HG02759 (cell line): ENCODE results near the gene DPF1.
"Not testable (repeated sequence)": the region's sequence is repeated elsewhere in the genome, so short reads cannot be mapped to it uniquely, and the experiment has no call there.

ENCODE experiments used
- ATAC-seq: cut with Tn5 transposase; IDR thresholded peaks from one replicate; pipeline ENCODE4 v1.9.1; 2021; ENCODE audit warnings: mild to moderate bottlenecking, moderate library complexity; ENCODE audit not compliant: unreplicated experiment

DPF1 gene

DNA sequence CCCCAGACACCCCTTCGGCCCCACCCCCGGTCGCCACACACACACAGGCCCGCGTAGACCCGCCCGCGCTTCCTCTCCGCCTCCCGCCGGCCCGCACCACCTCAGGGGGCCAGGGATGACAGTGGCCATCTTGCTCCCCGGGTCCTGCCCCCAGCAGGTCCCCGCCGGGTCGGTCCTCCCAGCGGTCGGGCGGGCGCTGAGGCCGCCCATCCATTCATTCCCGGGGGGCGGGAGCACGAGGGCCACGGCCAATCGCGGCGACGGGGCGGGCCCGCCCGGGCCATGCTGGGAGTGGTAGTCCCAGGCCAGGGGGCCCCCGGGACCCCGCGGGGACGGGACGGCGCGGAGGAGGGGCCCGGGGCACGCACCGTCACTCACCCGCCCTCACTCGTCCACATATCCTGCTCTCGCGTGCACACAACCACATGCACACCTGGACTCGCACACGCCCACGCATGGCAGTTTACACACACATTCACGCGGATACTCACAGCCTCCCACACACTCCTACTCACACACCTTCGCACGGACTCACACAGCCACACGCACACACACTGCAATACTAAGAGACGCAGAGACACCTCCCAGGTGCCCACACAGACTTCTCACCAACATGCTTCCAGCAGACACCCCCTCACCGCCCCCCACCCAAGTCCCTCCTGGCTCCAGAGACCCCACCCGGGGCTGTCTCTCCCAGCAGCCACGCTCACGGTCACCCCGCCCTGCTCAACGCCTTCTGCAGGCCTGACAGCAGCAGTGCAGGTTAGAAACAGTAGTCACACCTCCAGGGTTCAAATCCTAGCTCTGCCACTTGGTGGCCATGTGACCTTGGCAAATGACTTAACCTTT, at the start of gene DPF1:
DPF1 (minus strand) TSS at position 209 of the 849 bp plus-strand sequence; CDS start at position 129, 80 bp downstream.
- ATAC-seq: peak; percentile 87

- no peak for ATAC-seq
Observed at GRCh38 chr19:38273499-38273898, 49.5 kb upstream of the DPF1 start.

DNA sequence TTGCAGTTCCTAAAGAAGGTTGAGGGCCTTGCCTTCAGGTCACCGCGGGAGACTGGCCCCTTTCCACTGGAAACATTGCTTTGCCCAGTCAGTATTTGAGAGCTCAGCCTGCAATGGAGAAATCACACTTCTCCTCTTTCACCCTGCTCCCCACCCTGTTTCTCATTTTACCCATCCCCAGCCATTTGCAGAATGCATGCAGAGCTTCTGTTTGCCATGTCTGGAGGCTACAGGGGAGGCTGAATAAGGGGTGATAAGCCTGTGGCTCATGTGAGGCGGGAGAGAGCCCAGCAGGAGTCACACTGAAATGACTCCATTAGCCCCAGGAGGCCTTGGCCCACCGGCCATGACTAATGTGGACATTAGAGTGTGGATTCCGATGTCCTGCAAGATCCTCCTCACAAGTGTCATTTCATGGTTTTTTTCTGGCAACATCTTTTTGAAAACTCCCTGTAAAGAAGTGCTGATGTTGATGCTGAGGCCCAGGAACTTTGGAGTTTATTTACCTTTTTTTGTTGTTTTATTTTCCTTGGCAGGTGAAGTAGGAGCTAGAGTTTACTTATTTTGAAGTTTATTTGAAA, 46.7 kb upstream of the DPF1 start:
- no peak for ATAC-seq

- ATAC-seq: no peak
Observed at GRCh38 chr19:38268539-38268938, 44.5 kb upstream of the DPF1 start.

- no peak for ATAC-seq
Observed at GRCh38 chr19:38267761-38268483, 43.9 kb upstream of the DPF1 start.

GRCh38 chr19:38266981-38267597, 43.1 kb upstream of the DPF1 start:
- ATAC-seq: no peak

DNA sequence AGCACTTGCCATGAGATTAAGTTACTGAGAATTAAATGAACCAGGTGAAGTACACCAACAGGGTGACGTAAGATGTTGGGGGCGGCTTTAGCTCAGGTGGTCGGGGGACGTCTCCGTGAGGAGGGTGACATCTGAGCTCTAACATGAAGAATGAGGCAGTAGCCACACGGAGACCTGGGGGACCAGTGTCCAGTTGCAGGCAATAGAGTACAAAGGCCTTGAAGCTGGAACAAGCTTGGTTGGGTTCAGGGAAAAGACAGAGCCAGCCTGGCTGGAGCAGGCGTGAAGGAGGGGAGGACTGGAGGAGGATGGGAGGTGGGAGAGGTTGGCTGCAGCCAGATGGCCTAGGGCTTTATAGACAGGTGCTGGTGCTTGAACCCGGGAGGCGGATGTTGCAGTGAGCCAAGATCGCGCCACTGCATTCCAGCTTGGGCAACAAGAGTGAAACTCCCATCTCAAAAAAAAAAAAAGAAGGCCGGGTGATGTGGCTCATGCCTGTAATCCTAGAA, 42.0 kb upstream of the DPF1 start:
- no peak for ATAC-seq

- no peak for ATAC-seq
Observed at GRCh38 chr19:38265213-38265861, 41.3 kb upstream of the DPF1 start.

DNA sequence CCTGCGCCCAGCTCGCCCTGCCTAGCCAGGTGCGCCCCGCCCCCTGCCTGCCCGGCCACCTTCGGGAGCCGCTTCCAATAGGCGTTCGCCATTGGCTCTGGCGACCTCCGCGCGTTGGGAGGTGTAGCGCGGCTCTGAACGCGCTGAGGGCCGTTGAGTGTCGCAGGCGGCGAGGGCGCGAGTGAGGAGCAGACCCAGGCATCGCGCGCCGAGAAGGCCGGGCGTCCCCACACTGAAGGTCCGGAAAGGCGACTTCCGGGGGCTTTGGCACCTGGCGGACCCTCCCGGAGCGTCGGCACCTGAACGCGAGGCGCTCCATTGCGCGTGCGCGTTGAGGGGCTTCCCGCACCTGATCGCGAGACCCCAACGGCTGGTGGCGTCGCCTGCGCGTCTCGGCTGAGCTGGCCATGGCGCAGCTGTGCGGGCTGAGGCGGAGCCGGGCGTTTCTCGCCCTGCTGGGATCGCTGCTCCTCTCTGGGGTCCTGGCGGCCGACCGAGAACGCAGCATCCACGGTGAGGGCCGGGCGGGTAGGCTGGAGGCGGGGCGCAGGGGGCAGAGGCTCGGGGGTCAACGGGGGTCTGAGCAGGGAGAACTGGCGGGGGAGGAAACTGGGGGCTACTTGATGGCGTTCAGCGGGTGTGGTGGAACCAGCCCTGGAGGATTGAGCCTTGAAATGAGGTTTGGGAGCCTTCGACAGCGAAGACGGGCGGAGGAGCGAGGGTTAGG, 40.6 kb upstream of the DPF1 start, which contains the start of gene SPINT2:
SPINT2 (plus strand) TSS at position 88 of the 727 bp plus-strand sequence; CDS start at position 408, 320 bp downstream.
- ATAC-seq: peak; percentile 43

- ATAC-seq: peak; percentile 74
Observed at GRCh38 chr19:38263689-38264485, 39.9 kb upstream of the DPF1 start.

GRCh38 chr19:38262585-38263268, 38.7 kb upstream of the DPF1 start:
- no peak for ATAC-seq

DNA sequence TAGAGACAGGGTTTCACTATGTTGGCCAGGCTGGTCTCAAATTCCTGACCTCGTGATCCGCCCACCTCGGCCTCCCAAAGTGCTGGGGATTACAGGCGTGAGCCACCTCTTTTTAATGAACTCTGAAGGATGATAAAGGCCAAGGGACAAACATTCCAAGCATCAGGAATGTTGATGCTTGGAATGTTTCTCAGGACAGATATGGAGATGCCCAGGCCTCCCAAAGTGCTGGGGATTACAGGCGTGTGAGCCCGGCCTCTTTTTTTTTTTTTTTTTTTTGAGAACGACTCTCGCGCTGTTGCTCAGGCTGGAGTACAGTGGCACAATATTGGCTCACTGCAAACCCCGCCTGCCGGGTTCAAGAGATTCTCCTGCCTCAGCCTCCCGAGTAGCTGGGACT, 37.9 kb upstream of the DPF1 start:
- ATAC-seq: not testable (repeated sequence)

GRCh38 chr19:38255383-38256014, 31.5 kb upstream of the DPF1 start:
- no peak for ATAC-seq

GRCh38 chr19:38253788-38254187, 29.8 kb upstream of the DPF1 start:
- ATAC-seq: no peak

DNA sequence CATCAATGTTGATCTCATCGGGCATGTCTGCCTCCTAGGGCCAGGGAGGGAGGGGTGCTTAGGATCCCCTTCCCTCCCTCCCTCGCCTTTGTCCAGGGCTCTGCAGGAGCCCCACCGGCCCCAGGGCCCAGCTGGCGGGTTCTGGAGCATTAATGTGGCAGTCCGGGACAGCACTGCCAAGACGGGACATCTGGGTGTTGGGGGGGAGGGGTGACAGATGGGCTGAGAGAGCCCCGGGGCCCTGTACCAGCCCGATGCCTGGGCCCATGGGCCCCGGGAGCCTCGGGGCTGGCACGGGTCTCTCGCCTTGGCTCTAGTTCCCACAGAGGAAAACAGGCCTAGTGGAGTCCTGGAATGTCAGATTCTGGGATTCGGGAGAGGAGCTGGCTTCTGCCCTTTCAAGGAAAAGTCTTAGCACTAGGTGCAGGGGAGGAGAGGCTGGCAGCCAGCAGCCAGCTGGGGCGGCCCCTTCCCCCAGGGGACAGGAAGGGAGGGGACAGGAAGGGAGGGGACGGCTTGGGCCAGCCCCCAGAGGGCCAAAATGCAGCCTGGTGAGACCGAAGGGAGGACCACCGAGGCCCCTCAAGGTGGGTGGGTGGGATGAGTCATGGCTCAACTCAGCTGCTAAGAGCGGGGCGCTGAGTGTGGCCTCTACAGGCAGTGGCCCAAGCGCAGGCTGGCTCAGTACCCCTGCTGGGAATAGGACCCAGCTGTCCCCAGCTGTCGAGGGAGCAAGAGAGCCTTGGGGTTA, 29.1 kb upstream of the DPF1 start:
- no peak for ATAC-seq

DNA sequence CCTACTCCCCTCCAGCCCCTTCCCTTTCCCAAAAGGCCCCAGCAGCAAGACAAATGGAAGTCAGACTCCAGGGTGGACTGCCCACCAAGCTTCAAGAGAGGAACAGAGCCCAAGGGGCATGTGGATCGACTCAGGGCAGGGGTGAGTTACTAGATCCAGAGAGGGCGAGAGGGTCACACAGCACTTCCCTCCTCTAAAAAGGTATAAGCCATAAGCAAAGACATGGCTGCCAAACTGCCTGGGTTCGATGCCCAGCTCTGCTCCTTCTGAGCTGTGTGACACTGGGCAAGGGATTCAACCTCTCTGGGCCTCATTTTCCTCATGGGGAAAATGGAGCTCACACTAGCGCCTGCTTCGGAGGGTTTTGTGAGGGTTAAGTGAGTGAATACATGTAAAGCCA, 28.4 kb upstream of the DPF1 start:
- no peak for ATAC-seq

GRCh38 chr19:38251564-38252051, 27.6 kb upstream of the DPF1 start:
- no peak for ATAC-seq
